Measurements from ENCODE around the gene CT45A2. TPM values are rescaled to one million over a fixed set of nuclear protein-coding genes. Genes with fewer than 3 reads are reported as not detected.

CT45A2 gene, protein sequence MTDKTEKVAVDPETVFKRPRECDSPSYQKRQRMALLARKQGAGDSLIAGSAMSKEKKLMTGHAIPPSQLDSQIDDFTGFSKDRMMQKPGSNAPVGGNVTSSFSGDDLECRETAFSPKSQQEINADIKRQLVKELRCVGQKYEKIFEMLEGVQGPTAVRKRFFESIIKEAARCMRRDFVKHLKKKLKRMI
- total RNA-seq = not detected

DNA sequence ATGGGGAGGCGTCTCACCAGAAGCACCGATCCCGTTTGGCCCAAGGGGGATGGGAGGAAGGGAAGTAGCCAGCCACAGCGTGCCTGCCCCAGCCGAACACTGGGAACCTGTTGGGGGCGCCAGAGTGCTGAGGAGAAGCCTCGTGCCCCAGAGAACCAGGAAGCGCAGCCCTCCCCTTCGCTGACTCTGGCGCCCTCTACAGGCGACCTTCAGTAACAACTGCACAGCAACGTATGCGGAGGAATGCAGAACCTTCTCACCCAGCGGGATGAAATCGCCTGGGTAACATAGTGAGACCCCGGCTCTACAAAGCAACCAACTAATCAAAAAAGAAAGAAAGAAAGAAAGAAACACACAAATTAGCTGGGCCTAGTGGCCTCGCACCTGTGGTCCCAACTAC, at the start of gene CT45A2:
CT45A2 (minus strand) TSS at position 101 of the 400 bp plus-strand sequence. CDS start 3,747 bp downstream, outside the sequence.

GRCh38 chrX:135854438-135854837, 34.6 kb upstream of the CT45A2 start, which contains the start of gene CT45A8:
Gene CT45A8 (minus strand): TSS chrX:135854538. CDS start chrX:135850783, 3,755 bp downstream.

GRCh38 chrX:135837180-135837579, 17.4 kb upstream of the CT45A2 start, which contains the start of gene CT45A7:
Gene CT45A7 (minus strand): TSS chrX:135837280. CDS start chrX:135833533, 3,747 bp downstream.

DNA sequence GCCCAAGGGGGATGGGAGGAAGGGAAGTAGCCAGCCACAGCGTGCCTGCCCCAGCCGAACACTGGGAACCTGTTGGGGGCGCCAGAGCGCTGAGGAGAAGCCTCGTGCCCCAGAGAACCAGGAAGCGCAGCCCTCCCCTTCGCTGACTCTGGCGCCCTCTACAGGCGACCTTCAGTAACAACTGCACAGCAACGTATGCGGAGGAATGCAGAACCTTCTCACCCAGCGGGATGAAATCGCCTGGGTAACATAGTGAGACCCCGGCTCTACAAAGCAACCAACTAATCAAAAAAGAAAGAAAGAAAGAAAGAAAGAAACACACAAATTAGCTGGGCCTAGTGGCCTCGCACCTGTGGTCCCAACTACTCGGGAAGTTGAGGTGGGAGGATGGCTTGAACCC, 17.1 kb downstream of the CT45A2 start, which contains the start of gene CT45A6:
CT45A6 (minus strand) TSS at position 101 of the 400 bp plus-strand sequence. CDS start 3,794 bp downstream, outside the sequence.

GRCh38 chrX:135785403-135785802, 34.4 kb downstream of the CT45A2 start, which contains the start of gene CT45A5:
Gene CT45A5 (minus strand): TSS chrX:135785503. CDS start chrX:135781729, 3,774 bp downstream.

GRCh38 chrX:135768091-135768490, 51.7 kb downstream of the CT45A2 start, which contains the start of gene CT45A3:
Gene CT45A3 (minus strand): TSS chrX:135768191. CDS start chrX:135764444, 3,747 bp downstream.

Other genes starting within 250 kb of the CT45A2 start
- gene CT45A1, start 106.4 kb downstream of the CT45A2 start, total RNA-seq = not detected
- gene CT45A3, start 51.8 kb downstream of the CT45A2 start, total RNA-seq = not detected
- not detected for gene CT45A5, start 34.5 kb downstream of the CT45A2 start, total RNA-seq
- not detected for gene CT45A6, start 17.2 kb downstream of the CT45A2 start, total RNA-seq
- not detected for gene CT45A7, start 17.3 kb upstream of the CT45A2 start, total RNA-seq
- not detected for gene CT45A8, start 34.5 kb upstream of the CT45A2 start, total RNA-seq
- not detected for gene CT45A9, start 51.8 kb upstream of the CT45A2 start, total RNA-seq
- not detected for gene CT45A10, start 73.4 kb upstream of the CT45A2 start, total RNA-seq
- gene SAGE1, start 73.7 kb upstream of the CT45A2 start, total RNA-seq = not detected
- gene MMGT1, start 154.0 kb upstream of the CT45A2 start, total RNA-seq = 10 to 100 TPM; 18.9 to 23.3 TPM
- 10 to 100 TPM; 21.0 to 23.6 TPM for gene SLC9A6, start 165.4 kb upstream of the CT45A2 start, total RNA-seq

Data from melanocyte of skin (primary cell).